Stimulated activated naive CD8-positive, alpha-beta T cell treated with anti-CD3 and anti-CD28 coated beads, Interleukin-15, Interleukin-2, amounts not matched to agents 100 U/mL and 50 U/mL, for 24 hours (primary cell): ENCODE measurements around the gene PCA3.

ENCODE experiments used
- ATAC-seq: fragments of 150-1000 bp; cut with Tn5 transposase; one replicate; pipeline ENCODE4 v1.10.0; 2021
- DNase-seq: peaks from one replicate; pipeline ENCODE4 v3.0.0; 2021

PCA3 gene

DNA sequence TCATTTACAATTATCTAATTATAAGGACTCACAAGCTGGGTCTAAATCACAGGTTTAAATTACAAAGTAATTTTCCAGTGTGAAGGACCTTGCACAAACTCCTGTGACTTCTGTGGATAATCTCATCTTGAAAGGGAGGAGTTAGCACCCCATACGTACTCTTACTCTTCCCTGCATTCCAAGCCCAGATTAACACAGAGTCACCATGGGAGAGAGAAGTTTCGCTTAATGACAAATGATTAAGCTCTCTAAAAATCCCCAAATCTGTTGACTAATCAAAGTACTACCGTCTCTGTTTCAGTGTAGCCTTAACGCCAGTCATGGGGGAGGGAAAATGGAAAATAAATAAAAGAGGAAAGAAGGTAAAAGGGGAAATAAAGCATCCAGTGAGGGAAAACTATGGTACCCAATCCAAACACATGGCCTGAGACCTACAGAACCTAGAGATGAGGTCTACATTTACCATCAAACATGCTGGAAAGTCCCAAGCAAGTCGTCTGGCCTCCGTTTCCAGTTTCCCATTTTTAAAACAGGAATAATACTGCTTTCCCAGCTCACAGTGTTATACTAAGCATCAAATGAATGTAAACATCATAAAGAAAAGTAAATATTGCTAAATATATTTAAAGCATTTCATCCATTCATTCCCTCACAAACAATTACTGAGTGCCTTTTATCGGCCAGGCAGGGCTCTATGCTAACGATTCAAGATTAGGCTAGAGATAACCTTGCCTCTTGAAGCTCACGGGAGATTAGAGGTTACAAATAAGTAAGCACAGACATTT is 63.2 kb downstream of the PCA3 start:
- DNase-seq (no peak), ATAC-seq (no peak)

DNA sequence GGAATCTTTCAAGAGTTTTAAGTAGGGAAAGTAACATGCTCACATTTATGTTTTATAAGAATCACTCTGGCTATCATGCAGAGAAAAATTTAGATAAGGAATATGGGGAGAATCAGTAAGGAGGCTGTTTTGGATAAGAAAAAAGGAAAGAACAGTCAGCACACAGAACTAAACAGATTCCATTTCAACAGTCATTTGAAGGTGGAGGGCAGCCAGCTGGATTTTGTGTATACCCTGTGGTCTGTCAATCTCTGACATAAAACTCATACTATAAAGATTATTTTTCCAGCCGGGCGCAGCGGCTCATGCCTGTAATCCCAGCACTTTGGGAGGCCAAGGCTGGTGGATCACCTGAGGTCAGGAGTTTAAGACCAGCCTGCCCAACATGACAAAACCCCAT is 64.2 kb downstream of the PCA3 start:
- ATAC-seq (no peak), DNase-seq (no peak)

- DNase-seq (no peak), ATAC-seq (no peak)
These were observed 71.5 kb downstream of the PCA3 start for GRCh38 chr9:76835571-76836283.
